Aorta (tissue), 5 donors: Measurements from ENCODE around the gene MRFAP1. TPM values are rescaled to one million over a fixed set of nuclear protein-coding genes. Genes with fewer than 3 reads are reported as not detected.
"Not testable (repeated sequence)": the region's sequence is repeated elsewhere in the genome, so short reads cannot be mapped to it uniquely, and the experiment has no call there.

Source experiments
- ATAC-seq: fragments of 200-7000 bp; cut with Tn5 transposase; one replicate; pipeline ENCODE4 v1.9.1; 2022; ENCODE audit warnings: moderate library complexity; ENCODE audit not compliant: low FRiP score
- DNase-seq, 2 donors: peaks; one replicate each; pipeline ENCODE4 v3.0.0-alpha.2; 2020
- H3K27ac ChIP-seq, 2 donors: one replicate each; pipeline ENCODE4 v1.5.1; 2013; ENCODE audit warnings: low read length in 2 of 2, mild to moderate bottlenecking in 2 of 2, moderate library complexity in 2 of 2, control low read depth in 1 of 2, inconsistent platforms in 1 of 2, low read depth in 1 of 2
- H3K27me3 ChIP-seq, 2 donors: one replicate each; pipeline ENCODE4 v1.6.1; 2013; ENCODE audit warnings: control low read depth in 1 of 2, low read length in 1 of 2, mild to moderate bottlenecking in 1 of 2, moderate library complexity in 1 of 2; ENCODE audit not compliant: insufficient read depth in 2 of 2, control insufficient read depth in 1 of 2
- H3K36me3 ChIP-seq, 2 donors: one replicate each; pipeline ENCODE4 v1.6.1; 2013; ENCODE audit warnings: control low read depth in 1 of 2, low read length in 1 of 2, mild to moderate bottlenecking in 1 of 2; ENCODE audit not compliant: insufficient read depth in 2 of 2, control insufficient read depth in 1 of 2
- H3K4me1 ChIP-seq, 2 donors: one replicate each; pipeline ENCODE4 v1.6.1; 2013; ENCODE audit warnings: low read length in 2 of 2, control low read depth in 1 of 2, mild to moderate bottlenecking in 1 of 2, moderate library complexity in 1 of 2; ENCODE audit not compliant: insufficient read depth in 2 of 2, control insufficient read depth in 1 of 2
- H3K4me3 ChIP-seq, 2 donors: one replicate each; pipeline ENCODE4 v1.5.1; 2013; ENCODE audit warnings: low read length in 2 of 2, control low read depth in 1 of 2, mild to moderate bottlenecking in 1 of 2
- H3K9me3 ChIP-seq: one replicate; pipeline ENCODE4 v1.6.1; 2013; ENCODE audit warnings: mild to moderate bottlenecking, low read length; ENCODE audit not compliant: control insufficient read depth
- WGBS, 2 donors: extraction: QIAGEN DNeasy Blood & Tissue Kit; methylation state at CpG; one replicate each; pipeline ENCODE4 v1.1.7; 2013; 5-methylcytosine and 5-hydroxymethylcytosine counted together
- intact Hi-C, 2 donors: fragments of 100-400 bp; cut with DNase I; formaldehyde crosslinking; loops; one replicate each; pipeline versions ENCODE4 v1.14.2 to v1.15.0; 2022
- polyA plus RNA-seq, 2 donors: library from polyadenylated mRNA; stranded (reverse); fragments of 200-250 nt; gene quantifications; one replicate each; pipeline ENCODE4 v1.2.3, GENCODE V29; 2013
- total RNA-seq, 2 donors: library from RNA; stranded (reverse); fragmentation: NEBNext Ultra II Directional; extraction: Animal tissue kit (Norgen Biotek cat#: 25700); gene quantifications; one replicate each; pipeline ENCODE4 v1.2.1, GENCODE V29; 2021
- donor health status: healthy with polysubstance abuse.
- donor health status: Bipolar disorder and iron deficiency.
- donor health status: DM: no; HTN: no; CAD: no.
- donor health status: DM: no; HTN: no; CAD: no.
- donor health status: DM: yes; HTN: yes; CAD: no.

MRFAP1 gene
- total and polyA plus RNA-seq, 4 donors: 244 to 419 (median 295) TPM

DNA sequence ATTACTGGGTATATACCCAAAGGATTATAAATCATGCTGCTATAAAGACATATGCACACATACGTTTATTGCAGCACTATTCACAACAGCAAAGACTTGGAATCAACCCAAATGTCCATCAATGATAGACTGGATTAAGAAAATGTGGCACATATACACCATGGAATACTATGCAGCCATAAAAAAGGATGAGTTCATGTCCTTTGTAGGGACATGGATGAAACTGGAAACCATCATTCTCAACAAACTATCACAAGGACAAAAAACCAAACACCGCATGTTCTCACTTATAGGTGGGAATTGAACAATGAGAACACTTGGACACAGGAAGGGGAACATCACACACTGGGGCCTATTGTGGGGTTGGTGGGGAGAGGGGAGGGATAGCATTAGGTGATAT is 14.8 kb downstream of the MRFAP1 start:
- intact Hi-C loops, H3K4me1 ChIP-seq, H3K9me3 ChIP-seq, H3K27ac ChIP-seq, DNase-seq, H3K27me3 ChIP-seq, H3K36me3 ChIP-seq, H3K4me3 ChIP-seq, ATAC-seq: not testable (repeated sequence)
- 75 to 91% methylated on average over 2 of the region's 2 CpGs for WGBS, 2 donors

DNA sequence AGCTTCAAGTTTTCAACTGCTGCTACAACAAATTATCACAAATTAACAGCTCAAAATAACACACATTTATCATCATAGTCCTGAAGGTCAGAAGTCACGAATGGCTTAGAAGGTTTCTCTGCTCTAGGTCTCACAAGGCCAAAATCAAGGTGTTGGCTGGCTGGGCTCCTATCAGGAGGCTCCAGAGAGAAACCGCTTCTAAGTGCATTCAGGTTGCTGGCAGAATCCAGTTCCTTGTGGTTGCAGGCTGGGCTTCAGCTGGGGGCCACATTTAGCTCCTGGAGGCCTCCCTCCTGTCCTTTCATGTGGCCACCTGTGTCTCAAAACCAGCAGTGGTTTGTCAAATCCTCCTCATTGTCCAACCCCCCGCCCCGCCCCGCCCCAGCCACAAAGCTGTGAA is 15.4 kb downstream of the MRFAP1 start:
- no peaks in the 10 kb centered on the region for H3K4me1 ChIP-seq
- no peak overlapping the region for H3K4me3 ChIP-seq
- no peak overlapping the region for H3K27ac ChIP-seq
- H3K27me3 ChIP-seq: no peaks in the 10 kb centered on the region
- ATAC-seq (no peak), DNase-seq (no peak)
- WGBS, 2 donors: 93 to 94% methylated on average over 5 of the region's 5 CpGs
- H3K36me3 ChIP-seq: no peaks in the 10 kb centered on the region
- H3K9me3 ChIP-seq: no peaks in the 10 kb centered on the region
- intact Hi-C loops: no loop called here

DNA sequence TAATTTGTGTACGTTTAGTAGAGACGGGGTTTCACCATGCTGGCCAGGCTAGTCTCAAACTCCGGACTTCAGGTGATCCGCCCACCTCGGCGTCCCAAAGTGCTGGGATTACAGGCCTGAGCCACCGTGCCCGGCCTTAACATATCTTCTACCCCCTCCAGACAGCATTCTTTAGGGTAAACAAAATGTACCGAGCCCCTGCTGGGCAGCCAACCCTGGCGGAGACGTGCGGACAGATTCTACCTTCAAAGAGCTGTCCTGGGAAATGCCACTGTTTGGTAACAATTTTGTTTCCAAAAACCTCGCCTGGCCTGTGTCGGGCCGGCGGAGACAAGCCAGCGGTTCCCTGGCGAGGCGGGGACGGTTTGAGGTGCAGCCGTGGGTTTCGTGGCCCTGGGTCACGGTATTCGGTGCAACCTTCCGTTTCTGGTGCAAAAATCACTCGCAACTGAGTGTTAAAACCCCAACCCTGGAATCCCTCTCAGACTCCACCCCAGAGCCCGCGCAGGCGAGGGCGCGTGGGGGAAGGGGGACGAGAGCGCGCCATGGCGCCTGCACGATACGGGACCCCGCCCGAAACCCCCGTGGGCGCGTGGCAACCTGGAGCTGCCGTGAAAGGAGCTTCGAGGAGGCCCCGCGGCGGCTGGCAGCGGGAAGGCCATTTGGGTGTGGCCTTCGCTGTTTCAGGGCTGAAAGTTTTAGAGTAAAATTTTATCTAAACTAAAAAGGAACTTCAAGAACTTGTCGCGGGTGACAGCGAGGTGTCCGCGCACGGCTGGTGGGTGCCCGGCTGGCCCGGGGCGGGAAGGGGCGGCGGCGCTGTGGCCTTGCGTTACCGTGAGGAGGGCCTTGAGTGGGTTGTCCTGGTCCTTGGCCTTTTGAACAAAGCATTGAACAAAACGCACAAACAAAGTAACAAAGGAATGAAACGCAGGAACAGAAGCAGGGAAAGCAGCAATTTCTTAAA is 17.0 kb downstream of the MRFAP1 start:
- intact Hi-C loops: no loop called here
- no peak overlapping the region for H3K4me3 ChIP-seq
- WGBS, 2 donors: 78 to 88% methylated on average over 65 of the region's 65 CpGs
- no peak overlapping the region for H3K27ac ChIP-seq
- H3K27me3 ChIP-seq: no peaks in the 10 kb centered on the region
- no peaks in the 10 kb centered on the region for H3K36me3 ChIP-seq
- no peaks in the 10 kb centered on the region for H3K4me1 ChIP-seq
- no peaks in the 10 kb centered on the region for H3K9me3 ChIP-seq
- DNase-seq: no peak
- ATAC-seq: no peak

DNA sequence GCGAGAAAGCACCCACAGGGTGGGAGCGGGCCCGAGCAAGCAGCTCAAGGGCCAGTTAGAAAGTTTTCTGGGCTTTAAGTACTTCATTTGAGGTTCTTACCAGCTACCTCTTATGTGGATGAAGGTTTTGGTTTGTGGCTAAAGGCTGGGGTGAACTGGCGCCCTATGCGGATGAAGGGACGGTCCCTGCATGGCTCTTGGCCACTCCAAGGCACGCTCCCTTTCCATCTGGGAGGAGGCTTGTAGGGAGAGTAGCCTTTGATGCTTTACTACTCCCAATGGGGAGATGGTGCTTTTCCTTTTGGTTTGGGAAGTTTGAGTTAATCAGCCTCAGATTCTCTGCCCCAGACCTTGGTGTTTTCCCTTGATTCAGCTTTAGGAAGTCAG is 17.7 kb downstream of the MRFAP1 start:
- H3K27me3 ChIP-seq: no peaks in the 10 kb centered on the region
- no peak for DNase-seq
- H3K36me3 ChIP-seq: no peaks in the 10 kb centered on the region
- no peak overlapping the region for H3K27ac ChIP-seq
- peak; percentile 20 for ATAC-seq
- WGBS, 2 donors: 91 to 94% methylated on average over 7 of the region's 7 CpGs
- intact Hi-C loops: no loop called here
- H3K4me1 ChIP-seq: no peaks in the 10 kb centered on the region
- no peaks in the 10 kb centered on the region for H3K9me3 ChIP-seq
- peak overlapping the region in 1 of 2 donors; percentile 37 for H3K4me3 ChIP-seq

DNA sequence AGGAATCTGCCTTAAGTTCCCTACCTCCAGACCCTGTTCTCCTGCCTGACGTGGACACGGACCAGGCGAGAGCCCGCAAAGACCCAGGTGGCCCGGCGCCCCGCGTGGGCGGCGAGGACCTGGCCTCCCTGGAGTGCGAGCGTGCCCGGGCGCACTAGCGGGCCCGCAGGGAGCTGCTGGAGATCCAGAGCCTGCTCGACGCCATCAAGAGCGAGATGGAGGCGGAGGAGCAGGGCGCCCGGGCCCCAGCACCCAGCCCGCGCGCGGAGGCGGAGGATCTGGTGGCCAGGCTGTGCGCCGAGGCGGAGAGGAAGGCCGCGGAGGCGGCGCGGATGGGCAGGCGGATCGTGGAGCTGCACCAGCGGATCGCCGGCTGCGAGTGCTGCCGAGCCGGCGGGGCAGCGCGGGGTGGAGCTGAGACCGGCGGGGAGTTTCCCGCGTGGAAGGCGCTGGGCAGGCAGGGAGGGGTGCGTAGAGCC is 18.2 kb downstream of the MRFAP1 start:
- H3K27ac ChIP-seq: peak overlapping the region in 1 of 2 donors; percentile 9
- no peaks in the 10 kb centered on the region for H3K4me1 ChIP-seq
- peak; percentile 89 for ATAC-seq
- intact Hi-C loops: no loop called here
- H3K4me3 ChIP-seq: peak overlapping the region in 1 of 2 donors; percentile 37
- H3K36me3 ChIP-seq: no peaks in the 10 kb centered on the region
- no peaks in the 10 kb centered on the region for H3K27me3 ChIP-seq
- peak; percentile 75 to 87 for DNase-seq
- no peaks in the 10 kb centered on the region for H3K9me3 ChIP-seq
- WGBS, 2 donors: 2% methylated on average over 51 to 52 of the region's 52 CpGs

DNA sequence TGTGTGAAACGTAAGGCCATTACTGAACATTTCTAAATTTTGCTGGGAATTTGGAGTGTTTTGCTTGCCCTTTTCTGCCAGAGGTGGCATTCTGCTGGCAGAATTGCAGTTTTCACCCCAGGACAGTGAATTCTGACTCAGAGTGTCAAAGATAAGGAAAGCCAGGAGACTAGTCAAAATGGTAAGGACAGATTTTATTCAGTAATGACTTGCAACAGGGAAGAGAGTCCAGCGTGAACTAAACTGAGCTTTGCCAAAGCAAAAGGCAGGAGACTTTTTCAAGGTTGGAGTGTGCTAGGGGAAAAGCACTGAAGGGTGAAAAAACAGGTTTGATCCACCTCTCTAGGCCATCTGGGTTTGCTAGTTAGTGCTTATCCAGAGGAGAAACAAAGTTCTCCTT is 19.4 kb downstream of the MRFAP1 start:
- WGBS, 2 donors: 81 to 83% methylated on average over 2 of the region's 2 CpGs
- Histone ChIP-seq H3K4me1 (no peaks in the 10 kb centered on the region), H3K27ac (no peak overlapping the region), H3K9me3 (no peaks in the 10 kb centered on the region), H3K36me3 (no peaks in the 10 kb centered on the region), H3K4me3 (no peak overlapping the region), H3K27me3 (no peaks in the 10 kb centered on the region)
- DNase-seq (no peak), ATAC-seq (no peak)
- intact Hi-C loops: no loop called here

DNA sequence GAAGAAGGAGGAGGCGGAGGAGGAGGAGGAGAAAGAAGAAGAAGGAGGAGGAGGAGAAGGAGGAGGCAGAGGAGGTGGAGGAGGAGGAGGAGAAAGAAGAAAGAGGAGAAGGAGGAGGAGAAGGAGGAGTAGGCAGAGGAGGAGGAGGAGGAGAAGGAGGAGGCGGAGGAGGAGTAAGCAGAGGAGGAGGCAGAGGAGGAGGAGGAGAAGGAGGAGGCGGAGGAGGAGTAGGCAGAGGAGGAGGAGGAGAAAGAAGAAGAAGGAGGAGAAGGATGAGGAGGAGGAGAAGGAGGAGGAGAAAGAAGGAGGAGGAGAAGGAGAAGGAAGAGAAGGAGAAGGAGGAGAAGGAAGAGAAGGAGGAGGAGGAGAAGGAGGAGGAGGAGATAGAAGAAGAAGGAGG is 19.9 kb downstream of the MRFAP1 start:
- Histone ChIP-seq H3K27ac (no peak overlapping the region), H3K9me3 (no peaks in the 10 kb centered on the region), H3K36me3 (no peaks in the 10 kb centered on the region), H3K27me3 (no peaks in the 10 kb centered on the region), H3K4me1 (no peaks in the 10 kb centered on the region), H3K4me3 (no peak overlapping the region)
- 91 to 99% methylated on average over 3 of the region's 3 CpGs for WGBS, 2 donors
- ATAC-seq (peak; percentile 30), DNase-seq (no peak)
- intact Hi-C loops: no loop called here

DNA sequence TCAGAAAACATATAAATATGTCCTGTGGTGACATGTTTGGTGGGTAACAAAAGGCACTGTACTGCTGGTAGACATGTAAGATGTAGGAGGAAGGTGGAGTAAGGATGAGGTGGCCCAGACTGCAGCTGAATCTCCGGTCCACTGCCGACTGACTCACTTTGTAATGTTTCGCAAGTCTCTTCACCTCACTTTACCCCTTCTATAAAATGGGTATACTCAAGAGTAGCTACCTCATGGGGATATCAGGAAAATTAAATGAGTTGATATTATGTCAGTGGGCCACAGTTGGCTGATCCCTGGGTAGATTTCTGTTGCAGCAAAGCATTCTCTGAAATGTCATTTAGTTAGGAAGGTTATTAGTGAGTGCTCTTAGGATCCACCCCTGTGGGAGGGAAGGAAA is 22.1 kb downstream of the MRFAP1 start:
- 98 to 99% methylated on average over 3 of the region's 3 CpGs for WGBS, 2 donors
- DNase-seq: no peak
- Histone ChIP-seq H3K27ac (no peak overlapping the region), H3K4me3 (no peak overlapping the region), H3K36me3 (no peaks in the 10 kb centered on the region), H3K9me3 (no peaks in the 10 kb centered on the region), H3K27me3 (no peaks in the 10 kb centered on the region), H3K4me1 (no peaks in the 10 kb centered on the region)
- no peak for ATAC-seq
- intact Hi-C loops: no loop called here
